ENCODE measurements around the gene NDUFS8.

GRCh38 chr11:68056317-68057285 lies 26.1 kb downstream of the NDUFS8 start:
- TF ChIP-seq CTCF (IDR thresholded peaks at IDR 0.05) (no peak), EP300 (IDR thresholded peaks at IDR 0.05) (no peak), POLR2A (IDR thresholded peaks at IDR 0.05) (no peak), POLR2AphosphoS5 (IDR thresholded peaks at IDR 0.05) (no peak)
